H1 (cell line): ENCODE data around the gene OTOS. TPM values are rescaled to one million over a fixed set of nuclear protein-coding genes. Genes with fewer than 3 reads are reported as not detected.

Experiments
- CTCF ChIA-PET: fragments of 300-600 bp; sonication (Branson Sonifier 250); formaldehyde crosslinking; loops from one replicate; lab custom pipeline; 2021; ENCODE audit not compliant: partially characterized antibody; lab: Charles Lee
- POLR2A ChIA-PET: fragments of 300-600 bp; sonication (Branson Sonifier 250); formaldehyde crosslinking; loops from one replicate; lab custom pipeline; 2021; ENCODE audit warnings: inconsistent platforms; ENCODE audit not compliant: partially characterized antibody; lab: Charles Lee
- DNase-seq, 2 experiments: peaks; one replicate each; pipeline versions ENCODE4 v3.0.0 to v3.0.0-alpha.2; 2010 to 2022; ENCODE audit warnings: low spot score in 2 of 2, low read depth in 1 of 2, mixed read lengths in 1 of 2
- FAIRE-seq: peaks from 2 replicates; lab custom pipeline; 2011; peaks lifted over from hg19 to GRCh38; lab: Jason Lieb, UNC
- H2AFZ ChIP-seq: 2 replicates; pipeline ENCODE4 v1.8.1; 2012; ENCODE audit warnings: low read length, inconsistent platforms
- H2AK5ac ChIP-seq: 2 replicates; pipeline ENCODE4 v1.6.1; 2013; ENCODE audit warnings: low read depth, low read length
- H2BK120ac ChIP-seq: replicated peaks from 2 replicates; pipeline ENCODE3; 2013; ENCODE audit warnings: low read depth, low read length, inconsistent platforms
- H2BK12ac ChIP-seq: 2 replicates; pipeline ENCODE4 v1.6.1; 2013; ENCODE audit warnings: low read depth, low read length
- H2BK15ac ChIP-seq: 2 replicates; pipeline ENCODE4 v1.6.1; 2013; ENCODE audit warnings: low read length
- H2BK20ac ChIP-seq: 2 replicates; pipeline ENCODE4 v1.6.1; 2013; ENCODE audit warnings: low read length
- H2BK5ac ChIP-seq: 2 replicates; pipeline ENCODE4 v1.6.1; 2013; ENCODE audit warnings: low read depth, low read length
- H3K14ac ChIP-seq: 2 replicates; pipeline ENCODE4 v1.6.1; 2013; ENCODE audit warnings: inconsistent platforms; ENCODE audit not compliant: insufficient read length
- H3K18ac ChIP-seq: 2 replicates; pipeline ENCODE4 v1.6.1; 2013; ENCODE audit warnings: low read length; ENCODE audit errors: extremely low read depth
- H3K23ac ChIP-seq: 2 replicates; pipeline ENCODE4 v1.6.1; 2013; ENCODE audit warnings: inconsistent platforms; ENCODE audit not compliant: insufficient read length
- H3K23me2 ChIP-seq: 2 replicates; pipeline ENCODE4 v1.6.1; 2013; ENCODE audit warnings: low read depth, low read length
- H3K27ac ChIP-seq: 2 replicates; pipeline ENCODE4 v1.6.1; 2011; ENCODE audit warnings: low read depth, low read length, inconsistent platforms
- H3K27me3 ChIP-seq, 4 experiments: replicated peaks in 1 of 4; 1 replicate in 1 of 4; 2 replicates in 3 of 4; pipeline versions ENCODE4 v1.6.1 to v1.8.1; 2011 to 2013; ENCODE audit warnings: low read length in 3 of 4, mild to moderate bottlenecking in 3 of 4, inconsistent platforms in 2 of 4, mixed read lengths in 2 of 4, moderate library complexity in 1 of 4; ENCODE audit not compliant: control insufficient read depth in 3 of 4, insufficient read depth in 3 of 4; ENCODE audit errors: extremely low read depth in 1 of 4
- H3K36me3 ChIP-seq, 4 experiments: 2 replicates each; pipeline versions ENCODE4 v1.6.1 to v1.8.1; 2011 to 2013; ENCODE audit warnings: mild to moderate bottlenecking in 4 of 4, low read length in 3 of 4, moderate library complexity in 2 of 4, control low read depth in 1 of 4, inconsistent platforms in 1 of 4; ENCODE audit not compliant: insufficient read depth in 4 of 4, control insufficient read depth in 2 of 4
- H3K4ac ChIP-seq: replicated peaks from 2 replicates; pipeline ENCODE3; 2013; ENCODE audit warnings: low read length, low read depth, mixed read lengths, inconsistent platforms; ENCODE audit not compliant: insufficient read length
- H3K4me1 ChIP-seq, 4 experiments: replicated peaks in 1 of 4; 1 replicate in 1 of 4; 2 replicates in 3 of 4; pipeline versions ENCODE4 v1.6.1 to v1.8.1; 2011 to 2013; ENCODE audit warnings: low read length in 3 of 4, inconsistent platforms in 2 of 4, mixed read lengths in 1 of 4; ENCODE audit not compliant: insufficient read depth in 4 of 4, control insufficient read depth in 3 of 4
- H3K4me2 ChIP-seq, 2 experiments: 2 replicates each; pipeline versions ENCODE4 v1.6.1 to v1.8.1; 2011 to 2013; ENCODE audit warnings: low read depth in 2 of 2, low read length in 2 of 2, control low read depth in 1 of 2, inconsistent platforms in 1 of 2, mild to moderate bottlenecking in 1 of 2; ENCODE audit not compliant: insufficient read depth in 1 of 2
- H3K4me3 ChIP-seq, 4 experiments: fragments of 200-600, 300-600 bp in 1 of 4; sonication (generic), shearing (Covaris generic), sonication (Bioruptor Twin) in 1 of 4; 2 replicates each; pipeline versions ENCODE4 v1.5.1 to v1.8.1; 2011 to 2016; ENCODE audit warnings: low read length in 4 of 4, low read depth in 3 of 4, control low read depth in 2 of 4, inconsistent platforms in 2 of 4, mild to moderate bottlenecking in 2 of 4, mixed read lengths in 1 of 4, moderate library complexity in 1 of 4; ENCODE audit not compliant: insufficient read depth in 2 of 4; ENCODE audit errors: extremely low read depth in 1 of 4
- H3K56ac ChIP-seq: replicated peaks from 2 replicates; pipeline ENCODE3; 2013; ENCODE audit warnings: low read depth, mild to moderate bottlenecking, mixed read lengths, low read length, inconsistent platforms; ENCODE audit not compliant: insufficient read length
- H3K79me1 ChIP-seq: 2 replicates; pipeline ENCODE4 v1.6.1; 2013; ENCODE audit warnings: low read depth, low read length, control low read depth
- H3K79me2 ChIP-seq, 2 experiments: 2 replicates each; pipeline versions ENCODE4 v1.6.1 to v1.8.1; 2012 to 2013; ENCODE audit warnings: low read length in 2 of 2, mild to moderate bottlenecking in 2 of 2, inconsistent platforms in 1 of 2; ENCODE audit not compliant: insufficient read depth in 2 of 2, control insufficient read depth in 1 of 2
- H3K9ac ChIP-seq, 4 experiments: replicated peaks in 1 of 4; 1 replicate in 1 of 4; 2 replicates in 3 of 4; pipeline versions ENCODE4 v1.6.1 to v1.8.1; 2011 to 2013; ENCODE audit warnings: low read depth in 3 of 4, low read length in 3 of 4, control low read depth in 2 of 4, mild to moderate bottlenecking in 2 of 4, moderate library complexity in 2 of 4, inconsistent platforms in 1 of 4; ENCODE audit errors: extremely low read depth in 1 of 4
- H3K9me3 ChIP-seq, 2 experiments: 2 replicates each; pipeline versions ENCODE4 v1.6.1 to v1.8.1; 2012 to 2013; ENCODE audit warnings: mild to moderate bottlenecking in 2 of 2, moderate library complexity in 2 of 2, control low read depth in 1 of 2, inconsistent platforms in 1 of 2, low read depth in 1 of 2, low read length in 1 of 2, mixed read lengths in 1 of 2; ENCODE audit not compliant: insufficient read depth in 2 of 2
- H4K20me1 ChIP-seq, 2 experiments: replicated peaks in 1 of 2; 2 replicates each; pipeline versions ENCODE3 to v1.8.1; 2011 to 2013; ENCODE audit warnings: inconsistent platforms in 2 of 2, low read length in 2 of 2, mild to moderate bottlenecking in 1 of 2; ENCODE audit not compliant: insufficient read depth in 2 of 2, control insufficient read depth in 1 of 2
- H4K5ac ChIP-seq: 2 replicates; pipeline ENCODE4 v1.6.1; 2013; ENCODE audit warnings: low read length, low read depth, mixed read lengths, inconsistent platforms; ENCODE audit not compliant: insufficient read length
- H4K8ac ChIP-seq: 2 replicates; pipeline ENCODE4 v1.8.0; 2013; ENCODE audit warnings: mild to moderate bottlenecking, moderate library complexity, low read length, inconsistent platforms; ENCODE audit not compliant: insufficient read depth; ENCODE audit errors: extremely low read depth
- H4K91ac ChIP-seq: replicated peaks from 2 replicates; pipeline ENCODE3; 2013; ENCODE audit warnings: low read length, mixed read lengths, inconsistent platforms; ENCODE audit not compliant: insufficient read length
- ASH2L ChIP-seq: fragments of 200-600, 300-600 bp; sonication (generic); IDR thresholded peaks from one replicate; pipeline ENCODE4 v1.7.1; 2017; ENCODE audit warnings: low read length
- CBX5 ChIP-seq: fragments of 300-800, 300-1000 bp; sonication (generic); IDR thresholded peaks from 2 replicates; pipeline ENCODE4 v1.7.1; 2016; ENCODE audit warnings: antibody characterized with exemption, low read length, low read depth
- CEBPB ChIP-seq: IDR thresholded peaks from 2 replicates; pipeline ENCODE4 v1.6.1; 2012; ENCODE audit warnings: low read depth, low read length
- CHD1 ChIP-seq: IDR thresholded peaks from 2 replicates; pipeline ENCODE4 v1.6.1; 2012; ENCODE audit warnings: low read depth, low read length, improper control_type of control experiment
- EGR1 ChIP-seq: IDR thresholded peaks from 2 replicates; pipeline ENCODE4 v1.6.1; 2011; ENCODE audit warnings: low read depth, low read length, borderline replicate concordance
- FOSL1 ChIP-seq: IDR thresholded peaks from 2 replicates; pipeline ENCODE4 v1.6.1; 2011; ENCODE audit warnings: mild to moderate bottlenecking, low read depth, low read length, moderate library complexity; ENCODE audit not compliant: insufficient read depth
- GTF2F1 ChIP-seq: IDR thresholded peaks from 2 replicates; pipeline ENCODE4 v1.6.1; 2012; ENCODE audit warnings: low read depth, low read length, improper control_type of control experiment, borderline replicate concordance
- KDM4A ChIP-seq: IDR thresholded peaks from one replicate; pipeline ENCODE4 v1.7.1; 2012; ENCODE audit warnings: low read depth, mild to moderate bottlenecking, moderate library complexity, low read length, inconsistent platforms; ENCODE audit not compliant: severe bottlenecking
- MAX ChIP-seq: IDR thresholded peaks from 2 replicates; pipeline ENCODE4 v1.6.1; 2012; ENCODE audit warnings: inconsistent platforms
- POU5F1 ChIP-seq: IDR thresholded peaks from 2 replicates; pipeline ENCODE4 v1.6.1; 2011; ENCODE audit warnings: low read depth, mild to moderate bottlenecking, low read length, moderate library complexity
- TBP ChIP-seq: IDR thresholded peaks from 2 replicates; pipeline ENCODE4 v1.6.1; 2011; ENCODE audit warnings: low read depth, low read length, improper control_type of control experiment
- USF2 ChIP-seq: IDR thresholded peaks from 2 replicates; pipeline ENCODE4 v1.6.1; 2011; ENCODE audit warnings: low read length, improper control_type of control experiment
- WGBS, 2 experiments: shearing (Covaris generic) in 1 of 2; methylation state at CpG; one replicate each; pipeline versions ENCODE4 v1.1.6 to v1.1.7; 2013 to 2015; ENCODE audit warnings: low lambda C conversion rate in 2 of 2, mixed read lengths in 2 of 2, inconsistent platforms in 1 of 2, low coverage in 1 of 2, missing lambda C conversion rate in 1 of 2; ENCODE audit not compliant: insufficient replicate concordance in 2 of 2, insufficient coverage in 1 of 2, insufficient read length in 1 of 2; ENCODE audit errors: extremely low coverage in 1 of 2, missing lambda C conversion rate in 1 of 2; 5-methylcytosine and 5-hydroxymethylcytosine counted together
- polyA plus RNA-seq, 7 experiments: library from polyadenylated mRNA; depleted of rRNA in 3 of 7; stranded (reverse) in 5 of 7; unstranded in 2 of 7; fragments of >200 nt in 5 of 7; fragments of 200-250 nt in 2 of 7; gene quantifications; 1 replicate in 5 of 7; 2 replicates in 1 of 7; 4 replicates in 1 of 7; pipeline versions ENCODE4 v1.2.1 to v1.2.3, GENCODE V29; 2011 to 2013; ENCODE audit warnings: missing spikeins in 2 of 7, mixed read lengths in 2 of 7
- total RNA-seq: library from RNA; stranded (reverse); fragmentation: NEBNext Ultra II Directional; extraction: Animal tissue kit (Norgen Biotek cat#: 25700); gene quantifications from 2 replicates; pipeline ENCODE4 v1.2.1, GENCODE V29; 2021

Gene OTOS
- total and polyA plus RNA-seq, 2 of the 8 experiments (the other 6 are each of a cell fraction or from before 2014, with no cell fraction given) = 0.17 TPM; not detected in 1

- H3K18ac ChIP-seq = no peak overlapping the region
- WGBS, 2 experiments = 100% methylated on average over 4 of the region's 4 CpGs; no CpG with 5 or more reads in 1 of the 2 experiments
- POLR2A ChIA-PET = no interaction called here
These were observed 42.0 kb upstream of the OTOS start for GRCh38 chr2:240182476-240182875.

More at GRCh38 chr2:240182476-240182875, 42.0 kb upstream of the OTOS start:
- Histone ChIP-seq H3K23me2 (no peaks in the 10 kb centered on the region), H4K5ac (no peak overlapping the region), H2BK12ac (no peak overlapping the region), H2BK20ac (no peak overlapping the region), H3K36me3 (no peaks in the 10 kb centered on the region), H2AFZ (no peak overlapping the region), H3K79me2 (no peaks in the 10 kb centered on the region), H3K9me3 (peaks cover 6 to 8% of the 10 kb centered on the region in 2 experiments; a peak in 2 of 4 replicates), H3K4me2 (no peak overlapping the region), H3K79me1 (no peaks in the 10 kb centered on the region), H2AK5ac (no peak overlapping the region), H2BK5ac (no peak overlapping the region), H2BK15ac (no peak overlapping the region), H3K9ac (no peak overlapping the region), H3K27me3 (0 out of 7 replicates have a peak, but pooled peaks cover 0 to 3% (median 0%) of the 10 kb centered on the region in 4 experiments), H3K4me3 (no peak overlapping the region), H3K27ac (no peak overlapping the region), H3K56ac (no peak overlapping the region), H2BK120ac (no peak overlapping the region), H3K14ac (no peak overlapping the region), H4K91ac (no peak overlapping the region), H3K23ac (no peak overlapping the region), H3K4me1 (no peaks in the 10 kb centered on the region; a peak in 1 of 7 replicates), H3K4ac (no peak overlapping the region), H4K8ac (no peak overlapping the region), H4K20me1 (no peaks in the 10 kb centered on the region)
- no peak for TF ChIP-seq EGR1
- no peak for TF ChIP-seq CHD1
- TF ChIP-seq POU5F1 = no peak
- TF ChIP-seq FOSL1 = no peak
- TF ChIP-seq MAX = no peak
- TF ChIP-seq CBX5 = no peak
- TF ChIP-seq KDM4A = no peak
- no peak for TF ChIP-seq ASH2L
- TF ChIP-seq GTF2F1 = no peak
- TF ChIP-seq USF2 = no peak
- TF ChIP-seq CEBPB = no peak
- no peak for TF ChIP-seq TBP
- DNase-seq (no peak), FAIRE-seq (no peak)
- CTCF ChIA-PET = no interaction called here
